Measurements from ENCODE around the gene ATP5PD.
A peak's percentile ranks its signal among the peaks of the same experiment; 100 is the strongest.

The ATP5PD gene

GRCh38 chr17:75034236-75034908, 12.4 kb downstream of the ATP5PD start (continued):
- TF ChIP-seq ZNF580 (tag by site-specific recombination; IDR thresholded peaks at IDR 0.05), result peak; percentile 96; the same call in 1 of the 2 replicates
- TF ChIP-seq ZSCAN23 (tag by site-specific recombination; IDR thresholded peaks at IDR 0.05), result peak; percentile 74
- TF ChIP-seq FEZF1 (tag by site-specific recombination; IDR thresholded peaks at IDR 0.05), result peak; percentile 5; the same call in 1 of the 2 replicates
- TF ChIP-seq ZNF596 (tag by site-specific recombination; IDR thresholded peaks at IDR 0.05), result peak; percentile 41
- TF ChIP-seq ZNF843 (tag by site-specific recombination; IDR thresholded peaks at IDR 0.05), result peak; percentile 76
- 0 out of 2 replicates have a peak, but pooled peaks have one; percentile 83 for TF ChIP-seq SALL2 (tag by site-specific recombination; IDR thresholded peaks at IDR 0.05; ENCODE audit: borderline replicate concordance)
- TF ChIP-seq ZNF280D (tag by site-specific recombination; IDR thresholded peaks at IDR 0.05), result no peak
- TF ChIP-seq ZBTB20 (tag by site-specific recombination; IDR thresholded peaks at IDR 0.05), result peak; percentile 79
- TF ChIP-seq ZNF391 (tag by site-specific recombination; IDR thresholded peaks at IDR 0.05; ENCODE audit: borderline replicate concordance, low read depth), result peak; percentile 97
- TF ChIP-seq GLI2 (tag by site-specific recombination; IDR thresholded peaks at IDR 0.05; ENCODE audit: borderline replicate concordance, low read depth), result no peak
- no peak for TF ChIP-seq ZNF114 (tag by site-specific recombination; IDR thresholded peaks at IDR 0.05)
- TF ChIP-seq ZNF837 (tag by site-specific recombination; IDR thresholded peaks at IDR 0.05), result no peak; the same call in 1 of the 2 replicates
- no peak for TF ChIP-seq ZNF274 (IDR thresholded peaks at IDR 0.05; ENCODE audit: low read length)
- TF ChIP-seq ZNF274 (tag by site-specific recombination; IDR thresholded peaks at IDR 0.05; ENCODE audit: borderline replicate concordance), result no peak
- TF ChIP-seq ZFHX2 (tag by site-specific recombination; conservative IDR thresholded peaks at IDR 0.05), result peak; percentile 32; the same call in 1 of the 2 replicates
- peak; percentile 82 for TF ChIP-seq YY1 (tag by site-specific recombination; IDR thresholded peaks at IDR 0.05)
- peak; percentile 32; the same call in 1 of the 2 replicates for TF ChIP-seq ZNF677 (tag by site-specific recombination; IDR thresholded peaks at IDR 0.05)
- peak; percentile 1; the same call in 1 of the 2 replicates for TF ChIP-seq SP3 (tag by site-specific recombination; IDR thresholded peaks at IDR 0.05)
- no peak for TF ChIP-seq ZNF202 (tag by site-specific recombination; IDR thresholded peaks at IDR 0.05; ENCODE audit: borderline replicate concordance)
- TF ChIP-seq ZNF624 (tag by site-specific recombination; IDR thresholded peaks at IDR 0.05), result peak; percentile 88; the same call in 1 of the 2 replicates
- TF ChIP-seq OVOL3 (tag by site-specific recombination; IDR thresholded peaks at IDR 0.05), result peak; percentile 85; the same call in 1 of the 2 replicates
- peak; percentile 88 for TF ChIP-seq ZNF2 (tag by site-specific recombination; IDR thresholded peaks at IDR 0.05)
- peak; percentile 89; the same call in 1 of the 2 replicates for TF ChIP-seq ZNF221 (tag by site-specific recombination; IDR thresholded peaks at IDR 0.05; ENCODE audit: borderline replicate concordance)
- peak; percentile 38; the same call in 1 of the 2 replicates for TF ChIP-seq ZNF513 (tag by site-specific recombination; IDR thresholded peaks at IDR 0.05)
- 0 out of 2 replicates have a peak, but pooled peaks have one; percentile 39 for TF ChIP-seq GFI1B (tag by site-specific recombination; IDR thresholded peaks at IDR 0.05)
- TF ChIP-seq ZXDB (tag by site-specific recombination; IDR thresholded peaks at IDR 0.05), result 0 out of 2 replicates have a peak, but pooled peaks have one; percentile 11
- TF ChIP-seq KLF17 (tag by site-specific recombination; IDR thresholded peaks at IDR 0.05), result peak; percentile 78
- no peak for TF ChIP-seq ZNF248 (tag by site-specific recombination; IDR thresholded peaks at IDR 0.05)
- TF ChIP-seq ZBTB6 (tag by site-specific recombination; IDR thresholded peaks at IDR 0.05), result peak; percentile 86; the same call in 1 of the 2 replicates
- TF ChIP-seq KLF16 (tag by site-specific recombination; IDR thresholded peaks at IDR 0.05), result peak; percentile 84
- TF ChIP-seq ZNF571 (tag by site-specific recombination; IDR thresholded peaks at IDR 0.05), result no peak
- peak; percentile 83 for TF ChIP-seq BCL11B (tag by site-specific recombination; IDR thresholded peaks at IDR 0.05; ENCODE audit: low read depth)
- TF ChIP-seq ZNF354C (tag by site-specific recombination; IDR thresholded peaks at IDR 0.05; ENCODE audit: borderline replicate concordance, low read depth), result no peak
